ENCODE results near the gene DHDH. TPM values are rescaled to one million over a fixed set of nuclear protein-coding genes. Genes with fewer than 3 reads are reported as not detected.
"Not testable (repeated sequence)": the region's sequence is repeated elsewhere in the genome, so short reads cannot be mapped to it uniquely, and the experiment has no call there.

Gene DHDH
- polyA plus RNA-seq, 1 donor = 0.54 TPM

GRCh38 chr19:48915757-48916156 lies 17.7 kb upstream of the DHDH start:
- DNase-seq (ENCODE audit: low read depth) = no peak

GRCh38 chr19:48918071-48918470 lies 15.4 kb upstream of the DHDH start:
- no peak for DNase-seq (ENCODE audit: low read depth)

GRCh38 chr19:48918801-48919247 lies 14.7 kb upstream of the DHDH start:
- no peak for DNase-seq (ENCODE audit: low read depth)

GRCh38 chr19:48919271-48919670 lies 14.2 kb upstream of the DHDH start:
- DNase-seq (ENCODE audit: low read depth) = not testable (repeated sequence)

GRCh38 chr19:48920949-48921348 lies 12.6 kb upstream of the DHDH start:
- DNase-seq (ENCODE audit: low read depth) = no peak

- no peak for DNase-seq (ENCODE audit: low read depth)
These were observed 11.6 kb upstream of the DHDH start for GRCh38 chr19:48921721-48922500.

- no peak for DNase-seq (ENCODE audit: low read depth)
These were observed 10.7 kb upstream of the DHDH start for GRCh38 chr19:48922548-48923490.

GRCh38 chr19:48925240-48925843 lies 8.2 kb upstream of the DHDH start:
- DNase-seq (ENCODE audit: low read depth) = no peak

GRCh38 chr19:48925890-48926289 lies 7.6 kb upstream of the DHDH start:
- DNase-seq (ENCODE audit: low read depth) = not testable (repeated sequence)

GRCh38 chr19:48926909-48927308 lies 6.6 kb upstream of the DHDH start:
- DNase-seq (ENCODE audit: low read depth) = no peak

- DNase-seq (ENCODE audit: low read depth) = not testable (repeated sequence)
These were observed 5.8 kb upstream of the DHDH start for GRCh38 chr19:48927692-48928091.

GRCh38 chr19:48928164-48929025 lies 5.1 kb upstream of the DHDH start:
- DNase-seq (ENCODE audit: low read depth) = no peak

GRCh38 chr19:48934837-48935236 lies 1.3 kb downstream of the DHDH start:
- DNase-seq (ENCODE audit: low read depth) = no peak

GRCh38 chr19:48935864-48936263 lies 2.4 kb downstream of the DHDH start:
- no peak for DNase-seq (ENCODE audit: low read depth)

GRCh38 chr19:48938256-48938655 lies 4.8 kb downstream of the DHDH start:
- DNase-seq (ENCODE audit: low read depth) = no peak

GRCh38 chr19:48940902-48941301 lies 7.4 kb downstream of the DHDH start:
- DNase-seq (ENCODE audit: low read depth) = no peak

- DNase-seq (ENCODE audit: low read depth) = no peak
These were observed 9.6 kb downstream of the DHDH start for GRCh38 chr19:48943081-48943480.

GRCh38 chr19:48945415-48945814 lies 11.9 kb downstream of the DHDH start:
- DNase-seq (ENCODE audit: low read depth) = no peak

- DNase-seq (ENCODE audit: low read depth) = no peak
These were observed 12.3 kb downstream of the DHDH start for GRCh38 chr19:48945817-48946216.

GRCh38 chr19:48946463-48947257 lies 13.2 kb downstream of the DHDH start:
- DNase-seq (ENCODE audit: low read depth) = no peak

GRCh38 chr19:48947258-48947542 lies 13.7 kb downstream of the DHDH start:
- DNase-seq (ENCODE audit: low read depth) = no peak

Data from forelimb muscle (tissue), 1 donor.